WERI-Rb-1 (cell line): ENCODE results near the gene MACROD2.

Source experiments
- DNase-seq: peaks from one replicate; pipeline ENCODE4 v3.0.0-alpha.2; 2020
- H3K27ac ChIP-seq: fragments of 250-450 bp; sonication (Bioruptor Pico); 2 replicates; pipeline ENCODE4 v1.5.1; 2020; ENCODE audit warnings: mild to moderate bottlenecking, moderate library complexity
- H3K27me3 ChIP-seq: fragments of 250-450 bp; sonication (Bioruptor Pico); 2 replicates; pipeline ENCODE4 v1.5.1; 2021; ENCODE audit warnings: mild to moderate bottlenecking, low read depth, moderate library complexity; ENCODE audit not compliant: insufficient read depth, severe bottlenecking
- H3K36me3 ChIP-seq: fragments of 250-450 bp; sonication (Bioruptor Pico); 2 replicates; pipeline ENCODE4 v1.5.1; 2020; ENCODE audit warnings: mild to moderate bottlenecking, moderate library complexity
- H3K4me3 ChIP-seq: 2 replicates; pipeline ENCODE4 v1.5.1; 2011; ENCODE audit warnings: low read depth, mild to moderate bottlenecking, control low read depth, low read length
- H3K9me3 ChIP-seq: fragments of 250-450 bp; sonication (Bioruptor Pico); 2 replicates; pipeline ENCODE4 v1.5.1; 2021; ENCODE audit warnings: mild to moderate bottlenecking, moderate library complexity; ENCODE audit not compliant: severe bottlenecking
- TF ChIP-seq, protein P1 (sequence below): IDR thresholded peaks from 2 replicates; pipeline ENCODE4 v1.5.1; 2011; ENCODE audit warnings: low read depth, mild to moderate bottlenecking, control low read depth, inconsistent platforms, low read length

MACROD2 gene

DNA sequence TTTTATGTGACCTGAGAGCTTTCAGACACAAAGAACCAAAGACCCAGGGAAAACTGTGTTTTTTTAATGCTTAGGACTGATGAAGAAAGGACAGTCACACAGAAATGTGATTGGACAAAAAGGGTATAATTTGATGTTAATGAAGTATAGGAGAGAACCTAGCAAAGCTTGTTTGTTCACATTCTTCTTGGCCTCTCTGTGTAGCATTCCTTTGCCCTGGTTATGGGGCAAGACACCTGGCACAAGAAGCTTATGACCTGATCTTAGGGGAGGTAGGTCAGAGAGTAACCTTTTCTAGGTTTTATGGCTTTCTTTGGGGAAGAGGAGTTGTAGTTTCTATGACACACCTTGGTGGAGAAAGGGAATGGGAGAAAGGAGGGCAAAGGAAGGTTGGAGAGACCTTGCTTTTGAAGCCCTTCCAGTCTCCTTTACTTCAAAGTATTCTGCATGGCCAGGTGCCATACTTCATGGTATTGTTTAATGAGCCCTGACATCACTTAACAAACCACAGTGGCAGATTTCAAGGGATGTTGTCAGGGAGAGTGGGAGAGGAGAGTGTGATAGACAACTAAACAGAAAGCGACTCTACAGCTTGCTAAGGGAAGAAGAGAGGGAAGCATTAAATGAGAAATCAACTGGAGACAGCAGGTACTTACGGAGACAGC, 1043.9 kb downstream of the MACROD2 start:
- Histone ChIP-seq H3K27ac (no peak overlapping the region), H3K9me3 (no peaks in the 10 kb centered on the region), H3K27me3 (no peaks in the 10 kb centered on the region), H3K4me3 (no peak overlapping the region), H3K36me3 (no peaks in the 10 kb centered on the region)
- DNase-seq = no peak
- TF ChIP-seq, protein P1, sequence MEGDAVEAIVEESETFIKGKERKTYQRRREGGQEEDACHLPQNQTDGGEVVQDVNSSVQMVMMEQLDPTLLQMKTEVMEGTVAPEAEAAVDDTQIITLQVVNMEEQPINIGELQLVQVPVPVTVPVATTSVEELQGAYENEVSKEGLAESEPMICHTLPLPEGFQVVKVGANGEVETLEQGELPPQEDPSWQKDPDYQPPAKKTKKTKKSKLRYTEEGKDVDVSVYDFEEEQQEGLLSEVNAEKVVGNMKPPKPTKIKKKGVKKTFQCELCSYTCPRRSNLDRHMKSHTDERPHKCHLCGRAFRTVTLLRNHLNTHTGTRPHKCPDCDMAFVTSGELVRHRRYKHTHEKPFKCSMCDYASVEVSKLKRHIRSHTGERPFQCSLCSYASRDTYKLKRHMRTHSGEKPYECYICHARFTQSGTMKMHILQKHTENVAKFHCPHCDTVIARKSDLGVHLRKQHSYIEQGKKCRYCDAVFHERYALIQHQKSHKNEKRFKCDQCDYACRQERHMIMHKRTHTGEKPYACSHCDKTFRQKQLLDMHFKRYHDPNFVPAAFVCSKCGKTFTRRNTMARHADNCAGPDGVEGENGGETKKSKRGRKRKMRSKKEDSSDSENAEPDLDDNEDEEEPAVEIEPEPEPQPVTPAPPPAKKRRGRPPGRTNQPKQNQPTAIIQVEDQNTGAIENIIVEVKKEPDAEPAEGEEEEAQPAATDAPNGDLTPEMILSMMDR = no peak

- H3K36me3 ChIP-seq = no peaks in the 10 kb centered on the region
Observed at GRCh38 chr20:15042723-15043122, 1047.4 kb downstream of the MACROD2 start.

GRCh38 chr20:15045246-15045645, 1049.9 kb downstream of the MACROD2 start:
- Histone ChIP-seq H3K27ac (no peak overlapping the region), H3K36me3 (no peaks in the 10 kb centered on the region), H3K9me3 (no peaks in the 10 kb centered on the region), H3K27me3 (no peaks in the 10 kb centered on the region), H3K4me3 (no peak overlapping the region)
- DNase-seq = no peak
- TF ChIP-seq, protein P1 = no peak

More at GRCh38 chr20:15042723-15043122, 1047.4 kb downstream of the MACROD2 start:
- DNase-seq = no peak
- Histone ChIP-seq H3K27me3 (no peaks in the 10 kb centered on the region), H3K4me3 (no peak overlapping the region), H3K9me3 (no peaks in the 10 kb centered on the region), H3K27ac (no peak overlapping the region)
- TF ChIP-seq, protein P1 = no peak

- Histone ChIP-seq H3K27ac (no peak overlapping the region), H3K4me3 (no peak overlapping the region), H3K27me3 (no peaks in the 10 kb centered on the region), H3K9me3 (no peaks in the 10 kb centered on the region), H3K36me3 (no peaks in the 10 kb centered on the region)
- TF ChIP-seq, protein P1 = no peak
- DNase-seq = no peak
Observed at GRCh38 chr20:15047042-15047441, 1051.7 kb downstream of the MACROD2 start.

- DNase-seq = no peak
- H3K27me3 ChIP-seq = no peaks in the 10 kb centered on the region
- no peak overlapping the region for H3K27ac ChIP-seq
- H3K9me3 ChIP-seq = no peaks in the 10 kb centered on the region
- H3K4me3 ChIP-seq = no peak overlapping the region
- TF ChIP-seq, protein P1 = no peak
- no peaks in the 10 kb centered on the region for H3K36me3 ChIP-seq
Observed at GRCh38 chr20:15047601-15048000, 1052.3 kb downstream of the MACROD2 start.

- Histone ChIP-seq H3K27me3 (no peaks in the 10 kb centered on the region), H3K27ac (no peak overlapping the region), H3K36me3 (no peaks in the 10 kb centered on the region), H3K9me3 (no peaks in the 10 kb centered on the region), H3K4me3 (no peak overlapping the region)
- no peak for DNase-seq
- TF ChIP-seq, protein P1 = no peak
Observed at GRCh38 chr20:15056246-15056645, 1060.9 kb downstream of the MACROD2 start.
